Measurements from ENCODE around the gene PICK1.

PICK1 gene

GRCh38 chr22:38056969-38057891, at the start of gene PICK1:
Gene PICK1 (plus strand): TSS chr22:38057404. CDS start chr22:38057810, 406 bp downstream.
- peak; percentile 96 for DNase-seq

- no peak for DNase-seq
These were observed 48.0 kb upstream of the PICK1 start for GRCh38 chr22:38009000-38009806.

GRCh38 chr22:38012604-38013072, 44.6 kb upstream of the PICK1 start:
- no peak for DNase-seq

GRCh38 chr22:38014083-38014482, 43.1 kb upstream of the PICK1 start:
- no peak for DNase-seq

- DNase-seq, result no peak
These were observed 40.7 kb upstream of the PICK1 start for GRCh38 chr22:38016182-38017151.

- DNase-seq, result no peak
These were observed 39.8 kb upstream of the PICK1 start for GRCh38 chr22:38017272-38017920.

- no peak for DNase-seq
These were observed 39.0 kb upstream of the PICK1 start for GRCh38 chr22:38017939-38018885.

GRCh38 chr22:38018938-38019827, 38.0 kb upstream of the PICK1 start:
- no peak for DNase-seq

GRCh38 chr22:38021206-38021605, 36.0 kb upstream of the PICK1 start:
- DNase-seq, result no peak

GRCh38 chr22:38023045-38023444, 34.2 kb upstream of the PICK1 start:
- DNase-seq, result no peak

- DNase-seq, result no peak
These were observed 31.7 kb upstream of the PICK1 start for GRCh38 chr22:38025514-38025913.

- no peak for DNase-seq
These were observed 30.8 kb upstream of the PICK1 start for GRCh38 chr22:38026130-38027111.

GRCh38 chr22:38027487-38027886, 29.7 kb upstream of the PICK1 start:
- no peak for DNase-seq

GRCh38 chr22:38028344-38029130, 28.7 kb upstream of the PICK1 start:
- DNase-seq, result no peak

GRCh38 chr22:38029370-38029769, 27.8 kb upstream of the PICK1 start:
- DNase-seq, result no peak

- DNase-seq, result no peak
These were observed 27.3 kb upstream of the PICK1 start for GRCh38 chr22:38029901-38030300.

GRCh38 chr22:38030311-38031133, 26.7 kb upstream of the PICK1 start:
- DNase-seq, result no peak

All from NCI-H1105 treated with DMSO at 0.1 percent for 48 hours (cell line).